A549 (cell line): ENCODE measurements around the gene PCDH9.

Experiments
- BHLHE40 ChIP-seq: IDR thresholded peaks from 2 replicates; pipeline ENCODE4 v1.6.1; 2012; ENCODE audit warnings: low read depth, low read length, inconsistent platforms
- POLR2A ChIP-seq: IDR thresholded peaks from 2 replicates; pipeline ENCODE4 v1.6.1; 2012; ENCODE audit warnings: mild to moderate bottlenecking, low read length
- RCOR1 ChIP-seq: fragments of 150-350 bp; IDR thresholded peaks from 2 replicates; pipeline ENCODE4 v1.6.1; 2014; ENCODE audit warnings: antibody characterized with exemption, low read length, low read depth
- ZFP36 ChIP-seq: fragments of 450-650 bp; IDR thresholded peaks from 2 replicates; pipeline ENCODE4 v1.6.1; 2014; ENCODE audit warnings: borderline replicate concordance; ENCODE audit not compliant: partially characterized antibody
- TF ChIP-seq, protein P1 (sequence below): fragments of >200 bp; sonication (Bioruptor Twin); formaldehyde crosslinking; IDR thresholded peaks from 3 replicates; pipeline ENCODE4 v1.5.1; 2016

DNA sequence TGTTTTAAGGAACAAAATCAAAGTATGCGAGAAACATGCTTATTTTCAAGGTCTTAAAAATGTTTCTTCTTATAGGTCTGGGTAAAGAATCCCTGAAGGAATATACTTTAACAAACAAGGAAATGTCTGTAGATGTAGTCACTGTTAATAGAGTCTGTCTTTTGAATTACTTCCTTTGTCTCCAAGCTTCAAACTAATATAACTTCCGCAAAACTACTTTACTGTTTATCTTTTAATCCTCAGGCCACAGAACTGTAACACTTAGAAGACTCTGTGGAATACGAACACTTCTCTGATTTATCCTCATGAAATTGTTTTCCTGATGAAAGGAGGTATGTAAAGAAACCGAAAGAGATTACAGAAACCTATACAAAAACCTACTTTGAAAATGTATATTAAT is 316.0 kb downstream of the PCDH9 start:
- TF ChIP-seq BHLHE40 (no peak), ZFP36 (no peak), POLR2A (no peak), RCOR1 (no peak)
- TF ChIP-seq, protein P1, sequence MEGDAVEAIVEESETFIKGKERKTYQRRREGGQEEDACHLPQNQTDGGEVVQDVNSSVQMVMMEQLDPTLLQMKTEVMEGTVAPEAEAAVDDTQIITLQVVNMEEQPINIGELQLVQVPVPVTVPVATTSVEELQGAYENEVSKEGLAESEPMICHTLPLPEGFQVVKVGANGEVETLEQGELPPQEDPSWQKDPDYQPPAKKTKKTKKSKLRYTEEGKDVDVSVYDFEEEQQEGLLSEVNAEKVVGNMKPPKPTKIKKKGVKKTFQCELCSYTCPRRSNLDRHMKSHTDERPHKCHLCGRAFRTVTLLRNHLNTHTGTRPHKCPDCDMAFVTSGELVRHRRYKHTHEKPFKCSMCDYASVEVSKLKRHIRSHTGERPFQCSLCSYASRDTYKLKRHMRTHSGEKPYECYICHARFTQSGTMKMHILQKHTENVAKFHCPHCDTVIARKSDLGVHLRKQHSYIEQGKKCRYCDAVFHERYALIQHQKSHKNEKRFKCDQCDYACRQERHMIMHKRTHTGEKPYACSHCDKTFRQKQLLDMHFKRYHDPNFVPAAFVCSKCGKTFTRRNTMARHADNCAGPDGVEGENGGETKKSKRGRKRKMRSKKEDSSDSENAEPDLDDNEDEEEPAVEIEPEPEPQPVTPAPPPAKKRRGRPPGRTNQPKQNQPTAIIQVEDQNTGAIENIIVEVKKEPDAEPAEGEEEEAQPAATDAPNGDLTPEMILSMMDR, result no peak
